T follicular helper cell (primary cell): ENCODE results near the gene ANKRD6.

Experiments
- DNase-seq: peaks from one replicate; pipeline ENCODE4 v3.0.0-alpha.2; 2020; ENCODE audit warnings: low read depth

The ANKRD6 gene

DNA sequence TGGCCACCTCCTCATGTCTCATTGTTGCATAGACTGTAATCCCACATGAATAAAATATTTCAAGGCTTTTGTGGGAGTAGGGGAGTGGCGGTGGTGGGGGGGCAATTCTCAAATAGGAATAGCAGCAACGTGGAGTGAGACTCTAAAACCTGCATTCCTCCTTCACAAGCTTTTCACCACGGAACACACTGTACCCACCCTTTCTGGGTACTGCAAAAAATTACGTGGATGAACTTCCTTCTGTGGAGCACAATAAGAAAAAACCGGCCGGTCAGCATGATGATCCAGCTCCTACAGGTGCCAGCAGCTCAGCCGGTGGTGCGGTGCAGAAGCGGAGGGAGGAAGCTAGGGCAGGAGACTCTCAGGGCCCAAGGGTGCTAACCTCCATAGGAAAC is 19.9 kb upstream of the ANKRD6 start:
- no peak for DNase-seq

GRCh38 chr6:89414215-89414614 is 18.7 kb upstream of the ANKRD6 start:
- no peak for DNase-seq

DNA sequence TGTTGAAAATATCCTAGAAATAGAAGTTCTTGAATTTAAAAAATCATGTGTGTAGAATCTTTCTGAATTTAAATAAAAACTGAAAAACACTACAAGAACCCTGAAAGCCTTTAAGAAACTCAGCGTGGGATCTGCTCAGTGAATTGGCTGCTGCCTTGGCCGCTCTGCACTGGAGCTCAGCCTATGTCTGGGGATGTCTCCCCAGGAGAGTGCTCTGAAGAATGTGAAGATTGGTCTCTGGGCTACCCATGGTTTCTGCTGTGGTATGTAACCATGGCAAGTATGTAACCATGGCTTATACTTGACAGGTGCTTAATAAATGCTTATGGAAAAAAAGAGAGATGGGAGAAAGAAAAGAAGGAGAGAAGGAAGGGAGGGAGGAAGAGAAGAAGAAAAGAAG is 17.8 kb upstream of the ANKRD6 start:
- DNase-seq: no peak

GRCh38 chr6:89416796-89417195 is 16.2 kb upstream of the ANKRD6 start:
- no peak for DNase-seq

- DNase-seq: no peak
Measured at GRCh38 chr6:89430201-89430962, 2.6 kb upstream of the ANKRD6 start.

DNA sequence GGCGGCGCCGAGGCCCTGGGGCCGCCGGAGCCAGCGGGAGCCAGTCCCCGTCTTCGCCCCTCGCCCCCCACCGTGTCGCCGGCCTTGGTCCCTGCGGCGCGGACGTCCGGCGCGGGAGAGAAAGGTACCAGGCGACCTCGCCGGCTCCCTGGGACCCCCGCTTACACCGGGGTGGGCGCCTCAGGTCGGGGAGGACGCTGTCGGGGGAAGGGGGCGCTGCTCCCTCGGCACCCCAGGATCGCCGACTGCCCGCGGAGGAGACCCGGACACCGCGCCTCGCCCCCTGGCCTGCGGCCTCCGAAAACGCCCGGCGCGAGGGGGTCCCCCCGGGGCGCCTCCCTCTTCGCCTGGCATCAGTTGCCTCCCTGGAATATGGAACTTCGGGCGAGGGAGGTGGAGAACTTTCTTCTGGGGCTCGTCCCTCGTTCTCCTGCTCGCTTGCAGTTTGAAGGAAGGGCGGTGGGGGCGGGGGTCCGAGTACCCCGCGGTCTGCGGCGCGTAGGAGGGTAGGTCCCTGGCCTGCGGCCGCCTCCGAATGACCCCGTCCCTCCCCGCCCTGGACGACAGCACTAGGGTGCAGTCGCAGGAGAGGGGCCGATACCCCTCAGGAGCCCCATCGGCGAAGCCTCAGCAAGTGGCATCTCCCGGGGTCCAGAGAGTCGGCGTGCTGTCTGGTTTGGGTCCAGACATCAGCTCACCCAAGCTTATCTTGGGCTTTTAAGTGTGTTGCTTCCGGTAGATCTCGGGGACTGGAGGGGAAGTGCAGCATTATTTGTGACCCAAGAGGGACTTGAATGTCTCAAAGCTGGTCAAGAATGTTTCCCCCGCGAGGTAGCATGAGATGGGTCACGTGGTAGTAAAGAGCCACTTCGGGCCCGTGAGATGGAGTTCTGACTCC is 549 bp downstream of the ANKRD6 start:
- no peak for DNase-seq

GRCh38 chr6:89434150-89434499 is 1.2 kb downstream of the ANKRD6 start:
- no peak for DNase-seq

- no peak for DNase-seq
Measured at GRCh38 chr6:89434954-89435353, 2.0 kb downstream of the ANKRD6 start.

DNA sequence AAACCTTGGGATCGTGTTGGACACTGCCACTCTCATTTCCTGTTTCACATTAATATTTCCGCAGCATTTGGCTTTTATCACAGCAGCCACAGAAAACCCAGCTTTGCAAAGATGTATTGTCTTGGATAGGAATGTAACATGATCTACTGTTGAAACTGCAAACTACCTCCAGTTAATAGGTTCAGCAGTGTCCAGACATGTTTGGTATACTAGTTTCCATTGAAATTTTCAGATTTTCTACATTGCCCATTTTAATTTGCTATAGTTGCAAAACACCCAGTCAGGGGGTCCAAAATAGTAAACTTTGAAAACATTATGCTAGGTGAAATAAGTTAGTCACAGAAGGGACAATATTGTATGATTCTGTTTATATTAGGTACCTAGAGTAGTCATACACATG is 3.3 kb downstream of the ANKRD6 start:
- DNase-seq: no peak

DNA sequence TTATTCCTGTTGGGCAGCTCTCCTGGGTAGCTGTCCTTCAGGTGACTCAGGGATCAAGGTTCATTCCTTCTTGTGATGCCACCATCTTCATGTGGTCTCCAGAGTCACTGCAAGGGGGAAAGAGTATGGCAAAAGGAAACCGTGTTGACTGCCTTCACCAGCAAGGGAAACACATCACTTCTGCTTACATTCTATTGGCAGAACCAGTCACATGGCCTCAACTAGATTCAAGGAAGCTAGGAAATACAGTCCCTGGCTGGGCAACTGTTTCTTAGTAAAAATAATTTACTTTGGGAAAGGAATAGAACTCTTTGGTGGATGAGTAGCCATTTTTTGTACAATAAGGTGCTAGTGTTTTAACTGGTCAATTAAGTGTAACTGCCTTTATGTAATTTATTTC is 5.3 kb downstream of the ANKRD6 start:
- DNase-seq: no peak

DNA sequence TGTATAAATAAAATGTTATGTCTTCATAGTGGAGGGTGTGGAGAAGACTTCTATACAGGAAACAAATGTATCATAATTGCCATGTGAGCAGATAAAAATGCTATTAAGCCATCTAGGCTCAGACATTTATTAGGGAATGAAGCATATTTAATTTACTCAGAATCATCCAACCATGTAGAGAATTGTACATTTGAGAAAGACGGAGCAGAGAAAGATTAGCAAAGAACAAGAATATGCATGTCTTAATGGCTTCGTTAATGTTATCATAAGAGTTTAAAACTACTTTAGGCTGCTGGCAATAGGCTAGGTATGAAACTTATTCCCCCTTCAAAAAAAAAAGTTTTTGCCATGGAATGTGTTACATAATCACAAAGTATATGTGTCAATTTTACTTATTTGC is 6.1 kb downstream of the ANKRD6 start:
- DNase-seq: no peak

- no peak for DNase-seq
Measured at GRCh38 chr6:89440200-89440599, 7.2 kb downstream of the ANKRD6 start.

- no peak for DNase-seq
Measured at GRCh38 chr6:89443658-89444057, 10.7 kb downstream of the ANKRD6 start.

- DNase-seq: no peak
Measured at GRCh38 chr6:89449193-89449592, 16.2 kb downstream of the ANKRD6 start.

DNA sequence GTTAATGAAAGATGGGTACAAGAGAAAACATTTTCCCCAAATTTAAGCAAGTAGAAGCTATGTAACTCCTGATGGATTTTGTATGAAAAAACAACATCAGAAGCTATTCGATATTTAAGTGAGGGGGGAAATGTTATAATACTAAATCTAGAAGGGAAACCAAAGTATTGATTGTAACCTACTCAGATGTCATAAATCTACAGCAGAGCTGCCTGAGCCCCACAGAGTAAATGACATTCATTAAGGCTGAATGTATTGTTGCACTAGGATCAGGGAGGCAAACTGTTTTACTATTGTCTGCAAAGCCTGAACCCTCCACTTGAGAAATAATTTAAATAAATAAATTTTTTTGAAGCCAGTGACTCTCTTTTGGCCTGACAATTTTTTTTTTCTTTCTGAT is 19.3 kb downstream of the ANKRD6 start:
- no peak for DNase-seq

DNA sequence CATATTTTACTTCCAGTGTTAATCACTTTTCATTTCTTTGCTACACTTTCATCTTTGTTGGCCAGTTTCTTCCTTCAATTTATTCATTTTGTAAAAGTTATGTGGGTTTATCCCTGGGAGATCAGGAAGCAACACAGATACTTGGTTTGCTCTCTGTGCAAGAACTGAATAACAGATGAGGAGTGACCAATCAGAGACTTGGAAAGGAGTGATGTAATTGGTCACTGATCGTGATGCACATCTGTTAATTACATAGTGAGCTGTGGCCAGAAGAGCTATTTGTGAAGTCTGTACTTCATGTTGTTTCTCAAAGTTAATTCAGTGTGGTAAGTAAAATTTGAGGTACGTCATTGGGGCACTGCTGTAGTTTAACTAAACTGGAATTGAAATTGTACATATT is 21.3 kb downstream of the ANKRD6 start:
- DNase-seq: no peak

DNA sequence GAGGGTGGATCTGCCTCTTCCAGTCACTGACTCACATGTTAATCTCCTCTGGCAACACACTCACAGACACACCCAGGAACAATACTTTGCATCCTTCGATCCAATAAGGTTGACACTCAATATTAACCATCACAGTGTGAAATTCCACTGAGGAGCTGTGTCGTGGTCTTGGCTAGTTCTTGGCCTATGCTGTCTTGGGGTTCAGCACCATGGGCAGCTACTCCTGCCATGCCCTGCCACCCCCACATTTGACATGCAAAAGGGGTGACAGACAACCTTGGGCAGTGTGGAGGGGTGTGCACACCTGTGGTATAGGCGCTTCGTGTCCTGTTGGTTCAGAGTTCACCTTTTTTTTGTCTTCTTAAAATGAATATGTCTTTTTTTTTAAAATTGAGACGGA is 25.8 kb downstream of the ANKRD6 start:
- DNase-seq: no peak

- DNase-seq: no peak
Measured at GRCh38 chr6:89459501-89459900, 26.5 kb downstream of the ANKRD6 start.

GRCh38 chr6:89460713-89461112 is 27.8 kb downstream of the ANKRD6 start:
- no peak for DNase-seq

GRCh38 chr6:89462503-89462902 is 29.6 kb downstream of the ANKRD6 start:
- no peak for DNase-seq

DNA sequence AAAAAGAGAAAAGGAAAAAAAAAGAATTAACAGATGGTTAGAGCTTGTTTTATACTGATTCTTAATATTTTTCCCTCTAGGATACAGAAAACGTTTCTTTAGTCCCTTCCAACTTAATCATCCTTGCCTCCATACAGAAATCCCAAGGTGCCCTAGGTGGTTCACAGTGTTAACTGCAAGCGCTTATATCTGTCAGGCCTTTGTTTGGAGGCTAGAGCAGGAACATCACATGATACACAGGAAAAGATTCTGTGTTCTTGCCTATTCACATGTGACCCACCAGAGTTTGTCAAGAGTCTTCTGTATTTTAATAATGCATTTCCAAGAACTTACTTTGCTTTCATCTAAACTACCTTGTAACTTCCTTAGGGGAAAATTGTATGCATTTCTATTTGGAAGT is 31.3 kb downstream of the ANKRD6 start:
- no peak for DNase-seq

DNA sequence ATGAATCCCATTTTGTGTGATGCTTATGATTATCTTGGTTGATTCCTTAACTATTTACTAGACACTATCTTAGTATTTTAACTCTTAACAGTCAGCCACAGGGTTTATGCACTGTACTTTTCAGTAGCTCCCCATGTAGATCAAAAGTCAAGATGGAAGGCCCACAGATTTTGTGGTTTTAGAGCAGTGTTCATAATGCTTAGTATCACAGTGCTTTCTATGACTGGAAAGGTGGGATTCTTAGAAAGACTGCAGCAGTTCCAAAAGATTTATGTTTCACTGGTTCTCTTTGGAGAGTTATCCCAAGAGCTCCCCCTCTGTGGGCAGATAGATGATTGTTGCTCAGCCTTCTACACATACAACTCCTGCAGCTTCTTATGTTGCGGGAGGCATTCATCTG is 34.5 kb downstream of the ANKRD6 start:
- DNase-seq: no peak

DNA sequence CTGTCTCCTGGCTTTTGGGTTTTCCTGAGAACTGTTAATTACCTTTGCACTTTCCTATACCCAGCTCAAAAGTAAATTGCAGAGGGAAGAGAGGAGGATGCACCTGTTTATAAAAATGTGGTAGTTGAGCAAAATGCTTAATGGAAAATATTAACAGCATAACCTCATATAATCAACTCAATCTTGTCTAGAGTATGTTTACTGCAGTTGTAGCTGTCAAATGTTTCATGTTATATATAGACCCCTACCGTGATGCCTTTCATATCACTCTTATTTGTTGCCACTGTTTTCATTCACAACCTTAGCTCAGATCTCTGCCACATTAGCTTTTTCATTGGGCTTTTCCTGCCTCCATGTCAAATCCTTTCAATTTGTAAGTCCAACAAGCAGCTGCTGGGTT is 36.0 kb downstream of the ANKRD6 start:
- no peak for DNase-seq
